Astrocyte (in vitro differentiated cells and primary cell): ENCODE results near the gene EPS15.

ENCODE experiments used
- CTCF ChIP-seq: IDR thresholded peaks from 2 replicates; pipeline ENCODE4 v1.5.1; 2011; ENCODE audit warnings: low read depth, mild to moderate bottlenecking, inconsistent platforms, low read length, moderate library complexity; ENCODE audit not compliant: insufficient read depth
- EZH2 ChIP-seq: IDR thresholded peaks from 2 replicates; pipeline ENCODE4 v1.6.1; 2012; ENCODE audit warnings: mild to moderate bottlenecking, low read length, inconsistent platforms; ENCODE audit not compliant: insufficient read depth

GRCh38 chr1:51515982-51516648 lies 3.0 kb downstream of the EPS15 start:
- TF ChIP-seq CTCF (no peak), EZH2 (no peak)
